CD4-positive, CD25-positive, alpha-beta regulatory T cell (primary cell): Measurements from ENCODE around the gene MAP4K2. TPM values are rescaled to one million over a fixed set of nuclear protein-coding genes. Genes with fewer than 3 reads are reported as not detected.

Experiments
- ATAC-seq, 2 donors: fragments of 150-1000 bp; cut with Tn5 transposase; one replicate each; pipeline ENCODE4 v1.10.0; 2021; ENCODE audit warnings: low read depth in 2 of 2, moderate number of reproducible peaks in 2 of 2, moderate library complexity in 1 of 2
- DNase-seq, 3 donors: peaks; one replicate each; pipeline versions ENCODE4 v3.0.0 to v3.0.0-alpha.2; 2012 to 2022; ENCODE audit warnings: mixed read lengths in 1 of 3
- H3K27ac ChIP-seq: one replicate; pipeline ENCODE4 v1.7.0; 2013; ENCODE audit warnings: mild to moderate bottlenecking, low read length; ENCODE audit not compliant: insufficient read depth, poor library complexity, severe bottlenecking
- H3K27me3 ChIP-seq: one replicate; pipeline ENCODE4 v1.7.0; 2013; ENCODE audit warnings: low read length; ENCODE audit not compliant: control insufficient read depth, insufficient read depth
- H3K36me3 ChIP-seq: one replicate; pipeline ENCODE4 v1.7.0; 2013; ENCODE audit warnings: mild to moderate bottlenecking, low read length, moderate library complexity; ENCODE audit not compliant: control insufficient read depth, insufficient read depth
- H3K4me1 ChIP-seq: 2 replicates; pipeline ENCODE4 v1.7.0; 2013; ENCODE audit warnings: mild to moderate bottlenecking, low read length; ENCODE audit not compliant: insufficient read depth, control insufficient read depth, poor library complexity, severe bottlenecking
- H3K4me3 ChIP-seq: one replicate; pipeline ENCODE4 v1.7.0; 2013; ENCODE audit warnings: low read depth, mild to moderate bottlenecking, low read length, moderate library complexity
- H3K9me3 ChIP-seq, 2 experiments: 1 replicate in 1 of 2; 2 replicates in 1 of 2; pipeline ENCODE4 v1.7.0; 2013; ENCODE audit warnings: low read length in 2 of 2, mild to moderate bottlenecking in 1 of 2, moderate library complexity in 1 of 2; ENCODE audit not compliant: control insufficient read depth in 2 of 2
- H3K27ac Mint-ChIP-seq, 3 donors: one replicate each; pipeline ENCODE4 v1.8.0; 2020 to 2022; ENCODE audit warnings: mild to moderate bottlenecking in 3 of 3, mixed read lengths in 3 of 3, moderate library complexity in 2 of 3
- H3K27me3 Mint-ChIP-seq: one replicate; pipeline ENCODE4 v1.8.0; 2022; ENCODE audit warnings: mild to moderate bottlenecking, mixed read lengths
- H3K36me3 Mint-ChIP-seq: one replicate; pipeline ENCODE4 v1.8.0; 2020; ENCODE audit warnings: mixed read lengths
- H3K4me1 Mint-ChIP-seq, 4 donors: one replicate each; pipeline ENCODE4 v1.8.0; 2020 to 2022; ENCODE audit warnings: mixed read lengths in 4 of 4, mild to moderate bottlenecking in 1 of 4
- H3K4me3 Mint-ChIP-seq, 4 donors: one replicate each; pipeline ENCODE4 v1.8.0; 2020 to 2022; ENCODE audit warnings: mild to moderate bottlenecking in 4 of 4, mixed read lengths in 4 of 4, moderate library complexity in 3 of 4
- H3K9me3 Mint-ChIP-seq, 7 donors: one replicate each; pipeline ENCODE4 v1.8.0; 2020 to 2022; ENCODE audit warnings: mixed read lengths in 7 of 7, mild to moderate bottlenecking in 3 of 7, moderate library complexity in 2 of 7
- polyA plus RNA-seq, 4 donors: library from polyadenylated mRNA; unstranded; fragments of 300-500 nt; fragmentation: Illumina TruSeq; gene quantifications; one replicate each; pipeline ENCODE4 v1.2.3, GENCODE V29; 2021
- total RNA-seq: library from RNA; stranded (reverse); gene quantifications from one replicate; pipeline ENCODE4 v1.2.3, GENCODE V29; 2022

Gene MAP4K2
- total and polyA plus RNA-seq, 5 donors from 2014 or later = 31.5 to 85.0 (median 35.2) TPM

GRCh38 chr11:64803846-64804345 is 882 bp upstream of the MAP4K2 start:
- Mint-ChIP-seq H3K4me3 (peak overlapping the region; percentile 86 to 92 (median 91)), H3K36me3 (peaks cover 18% of the 10 kb centered on the region), H3K4me1 (peaks cover 0 to 49% (median 14%) of the 10 kb centered on the region in 4 donors), H3K27ac (peak overlapping the region in 2 of 3 donors; percentile 94 to 98), H3K27me3 (no peaks in the 10 kb centered on the region), H3K9me3 (no peaks in the 10 kb centered on the region)
- H3K27me3 ChIP-seq = no peaks in the 10 kb centered on the region
- H3K36me3 ChIP-seq = peaks cover 32% of the 10 kb centered on the region
- H3K27ac ChIP-seq = peak overlapping the region; percentile 96
- ATAC-seq = no peak
- H3K4me3 ChIP-seq = peak overlapping the region; percentile 89
- no peak for DNase-seq
- peaks cover 34% of the 10 kb centered on the region for H3K4me1 ChIP-seq
- H3K9me3 ChIP-seq = no peaks in the 10 kb centered on the region

DNA sequence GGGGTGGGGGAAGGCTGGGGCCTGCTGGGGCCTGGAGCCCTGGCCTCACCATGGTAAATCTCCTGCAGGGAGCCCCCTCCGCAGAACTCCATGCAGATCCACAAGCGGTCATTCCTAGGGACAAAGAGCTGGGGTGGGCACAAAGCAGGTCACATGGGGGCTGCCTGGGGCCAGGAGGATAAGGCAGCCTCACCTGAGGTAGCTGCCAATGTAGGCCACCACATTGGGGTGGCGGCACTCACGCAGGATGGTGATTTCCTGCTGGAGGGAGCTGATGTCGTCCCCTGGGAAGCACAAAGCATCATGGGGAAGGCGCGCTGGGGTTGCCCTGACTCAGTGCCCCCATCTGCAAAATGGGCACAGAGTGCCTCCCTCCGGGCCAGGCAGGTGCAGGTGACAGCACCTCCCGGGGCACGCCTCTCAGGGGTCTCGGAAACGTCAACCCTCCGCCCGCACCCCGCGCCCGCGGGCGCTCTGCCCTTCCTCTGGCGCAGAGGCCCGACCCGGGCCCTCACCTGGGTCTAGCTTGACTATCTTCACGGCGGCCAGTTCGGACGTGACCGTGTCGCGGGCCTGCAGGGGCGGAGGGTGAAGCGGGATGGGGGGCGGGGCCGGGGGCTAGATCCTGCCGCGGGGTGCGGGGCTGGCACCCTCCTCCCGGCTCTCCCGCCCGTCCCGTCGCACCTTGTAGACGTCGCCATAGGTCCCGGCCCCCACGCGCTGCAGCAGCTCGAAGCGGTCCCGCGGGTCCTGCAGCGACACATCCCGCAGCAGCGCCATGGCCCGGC is 450 bp downstream of the MAP4K2 start:
- H3K4me3 Mint-ChIP-seq = peak overlapping the region; percentile 84 to 92 (median 88)
- peaks cover 0 to 47% (median 14%) of the 10 kb centered on the region in 4 donors for H3K4me1 Mint-ChIP-seq
- peak overlapping the region in 2 of 3 donors; percentile 67 to 88 for H3K27ac Mint-ChIP-seq
- Histone ChIP-seq H3K36me3 (peaks cover 33% of the 10 kb centered on the region), H3K4me1 (peaks cover 33% of the 10 kb centered on the region), H3K27me3 (no peaks in the 10 kb centered on the region), H3K4me3 (peak overlapping the region; percentile 53), H3K27ac (peak overlapping the region; percentile 82), H3K9me3 (no peaks in the 10 kb centered on the region)
- H3K27me3 Mint-ChIP-seq = no peaks in the 10 kb centered on the region
- DNase-seq = peak in 2 of 3 donors; percentile 35 to 55
- ATAC-seq = peak; percentile 17 to 21
- peaks cover 17% of the 10 kb centered on the region for H3K36me3 Mint-ChIP-seq
- H3K9me3 Mint-ChIP-seq = no peaks in the 10 kb centered on the region

DNA sequence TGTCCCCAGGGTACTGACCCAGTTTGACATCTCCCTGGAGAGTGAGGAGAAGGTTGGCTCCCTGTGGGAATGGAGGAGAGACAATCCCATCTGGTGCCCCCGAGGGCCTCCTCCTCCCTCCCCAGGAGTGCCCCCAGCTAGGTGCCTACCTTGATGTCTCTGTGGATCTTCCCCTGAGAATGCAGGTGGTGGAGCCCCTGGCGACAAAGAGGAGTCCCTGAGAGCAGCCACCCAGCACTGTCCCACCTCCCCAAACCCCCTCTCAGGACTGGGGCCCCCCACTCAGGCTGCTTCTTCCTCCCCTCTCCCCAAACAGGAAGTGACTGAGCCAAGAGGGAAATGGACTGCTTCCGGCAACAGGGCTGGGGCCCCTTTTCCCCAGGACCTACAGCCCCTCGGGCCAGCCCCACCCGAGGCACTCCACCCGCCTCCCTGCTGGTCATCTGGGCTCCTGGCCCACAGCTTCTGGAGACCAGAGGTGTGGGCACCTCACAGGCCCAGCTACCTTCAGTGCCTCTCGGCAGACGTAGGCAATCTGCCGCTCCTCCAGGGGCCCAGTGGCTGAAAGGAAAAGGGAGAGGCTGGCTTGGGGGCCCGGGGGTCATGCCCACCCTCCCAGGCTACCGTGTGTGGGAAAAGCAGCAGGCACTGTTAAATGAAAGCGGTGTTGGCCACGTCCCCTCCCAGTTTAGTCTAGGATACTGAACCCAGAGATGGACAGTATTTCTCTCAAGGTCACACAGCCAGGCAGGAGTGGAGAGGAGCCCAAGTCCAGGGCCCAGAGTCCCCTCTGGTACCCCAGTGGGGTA is 1.2 kb downstream of the MAP4K2 start:
- H3K4me1 Mint-ChIP-seq = peaks cover 0 to 47% (median 14%) of the 10 kb centered on the region in 4 donors
- Histone ChIP-seq H3K36me3 (peaks cover 40% of the 10 kb centered on the region), H3K4me1 (peaks cover 33% of the 10 kb centered on the region), H3K27ac (peak overlapping the region; percentile 82), H3K4me3 (peak overlapping the region; percentile 53), H3K27me3 (no peaks in the 10 kb centered on the region), H3K9me3 (no peaks in the 10 kb centered on the region)
- H3K4me3 Mint-ChIP-seq = peak overlapping the region; percentile 84 to 92 (median 88)
- no peaks in the 10 kb centered on the region for H3K9me3 Mint-ChIP-seq
- ATAC-seq (no peak), DNase-seq (peak in 1 of 3 donors; percentile 34)
- peaks cover 14% of the 10 kb centered on the region for H3K36me3 Mint-ChIP-seq
- peak overlapping the region in 2 of 3 donors; percentile 67 to 88 for H3K27ac Mint-ChIP-seq
- H3K27me3 Mint-ChIP-seq = no peaks in the 10 kb centered on the region

DNA sequence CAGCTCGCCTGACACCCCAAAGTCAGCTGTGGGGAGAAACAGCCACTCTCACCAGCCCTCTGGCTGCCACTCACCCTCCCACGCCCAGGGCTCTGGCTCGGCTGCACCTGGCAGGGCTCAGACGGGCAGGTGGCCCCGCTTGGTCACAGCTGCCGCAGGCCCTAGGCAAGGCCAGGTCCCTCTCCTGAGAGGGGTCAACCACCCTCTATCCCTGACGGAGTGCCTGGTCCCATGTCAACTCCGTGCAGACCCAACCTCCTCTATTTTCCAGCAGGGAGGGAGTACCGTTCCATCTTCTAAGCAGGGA is 1.9 kb downstream of the MAP4K2 start:
- ATAC-seq (no peak), DNase-seq (no peak)
- no peaks in the 10 kb centered on the region for H3K27me3 Mint-ChIP-seq
- Histone ChIP-seq H3K36me3 (peaks cover 47% of the 10 kb centered on the region), H3K27ac (peak overlapping the region; percentile 82), H3K27me3 (no peaks in the 10 kb centered on the region), H3K4me1 (peaks cover 33% of the 10 kb centered on the region), H3K9me3 (no peaks in the 10 kb centered on the region), H3K4me3 (no peak overlapping the region)
- peak overlapping the region; percentile 75 to 88 (median 86) for H3K4me3 Mint-ChIP-seq
- peak overlapping the region in 2 of 3 donors; percentile 67 to 88 for H3K27ac Mint-ChIP-seq
- H3K36me3 Mint-ChIP-seq = peaks cover 13% of the 10 kb centered on the region
- H3K9me3 Mint-ChIP-seq = no peaks in the 10 kb centered on the region
- H3K4me1 Mint-ChIP-seq = peaks cover 0 to 47% (median 14%) of the 10 kb centered on the region in 4 donors

GRCh38 chr11:64800303-64801157 is 2.5 kb downstream of the MAP4K2 start:
- no peaks in the 10 kb centered on the region for H3K27me3 ChIP-seq
- DNase-seq (no peak), ATAC-seq (no peak)
- H3K27ac Mint-ChIP-seq = peak overlapping the region in 2 of 3 donors; percentile 67 to 88
- peaks cover 0 to 53% (median 16%) of the 10 kb centered on the region in 4 donors for H3K4me1 Mint-ChIP-seq
- peaks cover 44% of the 10 kb centered on the region for H3K36me3 ChIP-seq
- H3K4me3 ChIP-seq = no peak overlapping the region
- H3K27ac ChIP-seq = peak overlapping the region; percentile 82
- no peaks in the 10 kb centered on the region for H3K9me3 ChIP-seq
- peaks cover 33% of the 10 kb centered on the region for H3K4me1 ChIP-seq
- H3K36me3 Mint-ChIP-seq = peaks cover 9% of the 10 kb centered on the region
- H3K27me3 Mint-ChIP-seq = no peaks in the 10 kb centered on the region
- H3K4me3 Mint-ChIP-seq = peak overlapping the region; percentile 75 to 88 (median 86)
- H3K9me3 Mint-ChIP-seq = no peaks in the 10 kb centered on the region

- H3K27ac ChIP-seq = no peak overlapping the region
- ATAC-seq (no peak), DNase-seq (no peak)
- no peaks in the 10 kb centered on the region for H3K9me3 ChIP-seq
- H3K4me1 ChIP-seq = peaks cover 33% of the 10 kb centered on the region
- H3K27ac Mint-ChIP-seq = no peak overlapping the region
- H3K4me3 ChIP-seq = no peak overlapping the region
- H3K4me1 Mint-ChIP-seq = peaks cover 0 to 57% (median 20%) of the 10 kb centered on the region in 4 donors
- H3K36me3 ChIP-seq = peaks cover 38% of the 10 kb centered on the region
- H3K9me3 Mint-ChIP-seq = no peaks in the 10 kb centered on the region
- H3K36me3 Mint-ChIP-seq = peaks cover 9% of the 10 kb centered on the region
- no peaks in the 10 kb centered on the region for H3K27me3 ChIP-seq
- H3K4me3 Mint-ChIP-seq = peak overlapping the region in 2 of 4 donors; percentile 47 to 51
- H3K27me3 Mint-ChIP-seq = no peaks in the 10 kb centered on the region
Measured at GRCh38 chr11:64799623-64800302, 3.3 kb downstream of the MAP4K2 start.

- ATAC-seq = no peak
- H3K9me3 ChIP-seq = no peaks in the 10 kb centered on the region
- H3K27ac ChIP-seq = no peak overlapping the region
- no peaks in the 10 kb centered on the region for H3K27me3 ChIP-seq
- H3K36me3 ChIP-seq = peaks cover 37% of the 10 kb centered on the region
- peaks cover 9% of the 10 kb centered on the region for H3K36me3 Mint-ChIP-seq
- DNase-seq = no peak
- no peaks in the 10 kb centered on the region for H3K9me3 Mint-ChIP-seq
- H3K4me3 Mint-ChIP-seq = peak overlapping the region in 1 of 4 donors; percentile 51
- H3K27ac Mint-ChIP-seq = no peak overlapping the region
- no peak overlapping the region for H3K4me3 ChIP-seq
- H3K27me3 Mint-ChIP-seq = no peaks in the 10 kb centered on the region
- H3K4me1 ChIP-seq = peaks cover 33% of the 10 kb centered on the region
- H3K4me1 Mint-ChIP-seq = peaks cover 0 to 61% (median 24%) of the 10 kb centered on the region in 4 donors
Measured at GRCh38 chr11:64799256-64799622, 3.8 kb downstream of the MAP4K2 start.
